Mesenchymal stem cell (in vitro differentiated cells and primary cell): ENCODE data around the gene ATG10.
"Not testable (repeated sequence)": the region's sequence is repeated elsewhere in the genome, so short reads cannot be mapped to it uniquely, and the experiment has no call there.

Source experiments
- DNase-seq: peaks from one replicate; pipeline ENCODE4 v3.0.0-alpha.2; 2013
- H2AFZ ChIP-seq: one replicate; pipeline ENCODE4 v1.6.1; 2013; ENCODE audit warnings: low read depth, mild to moderate bottlenecking, control low read depth, inconsistent platforms, low read length, moderate library complexity
- H2AK5ac ChIP-seq: 2 replicates; pipeline ENCODE4 v1.6.1; 2013; ENCODE audit warnings: low read length, moderate library complexity, mild to moderate bottlenecking, inconsistent platforms; ENCODE audit not compliant: severe bottlenecking
- H2BK120ac ChIP-seq: one replicate; pipeline ENCODE4 v1.6.1; 2013; ENCODE audit warnings: low read depth, mild to moderate bottlenecking, inconsistent platforms, low read length, moderate library complexity
- H2BK12ac ChIP-seq, 2 experiments: one replicate each; pipeline ENCODE4 v1.6.1; 2013; ENCODE audit warnings: inconsistent platforms in 2 of 2, low read length in 2 of 2, mild to moderate bottlenecking in 2 of 2, moderate library complexity in 2 of 2, control low read depth in 1 of 2
- H2BK15ac ChIP-seq: one replicate; pipeline ENCODE4 v1.6.1; 2013; ENCODE audit warnings: mild to moderate bottlenecking, low read depth, inconsistent platforms; ENCODE audit not compliant: poor library complexity, severe bottlenecking
- H2BK5ac ChIP-seq: 2 replicates; pipeline ENCODE4 v1.6.1; 2013; ENCODE audit warnings: low read depth, mild to moderate bottlenecking, low read length, control low read depth, inconsistent platforms; ENCODE audit not compliant: poor library complexity, severe bottlenecking
- H3K14ac ChIP-seq, 2 experiments: one replicate each; pipeline ENCODE4 v1.6.1; 2013; ENCODE audit warnings: inconsistent platforms in 2 of 2, low read length in 2 of 2, control low read depth in 1 of 2, mild to moderate bottlenecking in 1 of 2, moderate library complexity in 1 of 2
- H3K18ac ChIP-seq, 2 experiments: one replicate each; pipeline ENCODE4 v1.6.1; 2013; ENCODE audit warnings: inconsistent platforms in 2 of 2, low read length in 2 of 2, control low read depth in 1 of 2, low read depth in 1 of 2, mild to moderate bottlenecking in 1 of 2
- H3K23ac ChIP-seq, 2 experiments: one replicate each; pipeline ENCODE4 v1.6.1; 2013; ENCODE audit warnings: inconsistent platforms in 2 of 2, low read length in 2 of 2, mild to moderate bottlenecking in 2 of 2, moderate library complexity in 2 of 2, control low read depth in 1 of 2
- H3K27ac ChIP-seq: 2 replicates; pipeline ENCODE4 v1.5.1; 2013; ENCODE audit warnings: mild to moderate bottlenecking, moderate library complexity, low read length, control low read depth, inconsistent platforms; ENCODE audit not compliant: poor library complexity, severe bottlenecking
- H3K27me3 ChIP-seq, 2 experiments: 2 replicates each; pipeline versions ENCODE4 v1.6.1 to v1.7.0; 2013; ENCODE audit warnings: low read length in 2 of 2, mild to moderate bottlenecking in 2 of 2, moderate library complexity in 2 of 2, control low read depth in 1 of 2, inconsistent platforms in 1 of 2; ENCODE audit not compliant: control insufficient read depth in 1 of 2, insufficient read depth in 1 of 2
- H3K36me3 ChIP-seq, 2 experiments: 2 replicates each; pipeline versions ENCODE4 v1.6.1 to v1.7.0; 2013; ENCODE audit warnings: low read length in 2 of 2, control low read depth in 1 of 2, inconsistent platforms in 1 of 2, low read depth in 1 of 2, mild to moderate bottlenecking in 1 of 2; ENCODE audit not compliant: insufficient read depth in 2 of 2, control insufficient read depth in 1 of 2
- H3K4ac ChIP-seq, 2 experiments: one replicate each; pipeline ENCODE4 v1.6.1; 2013; ENCODE audit warnings: inconsistent platforms in 2 of 2, low read length in 2 of 2, mild to moderate bottlenecking in 2 of 2, moderate library complexity in 2 of 2, control low read depth in 1 of 2, low read depth in 1 of 2
- H3K4me1 ChIP-seq: 2 replicates; pipeline ENCODE4 v1.6.1; 2013; ENCODE audit warnings: low read depth, low read length, control low read depth; ENCODE audit not compliant: control insufficient read depth, insufficient read depth
- H3K4me2 ChIP-seq: 2 replicates; pipeline ENCODE4 v1.6.1; 2013; ENCODE audit warnings: low read length, mild to moderate bottlenecking, inconsistent platforms; ENCODE audit not compliant: poor library complexity, severe bottlenecking
- H3K4me3 ChIP-seq, 2 experiments: 2 replicates each; pipeline versions ENCODE4 v1.5.1 to v1.7.0; 2013; ENCODE audit warnings: low read length in 2 of 2, mild to moderate bottlenecking in 2 of 2, control low read depth in 1 of 2, low read depth in 1 of 2; ENCODE audit not compliant: insufficient read depth in 1 of 2
- H3K79me1 ChIP-seq: replicated peaks from 2 replicates; pipeline ENCODE4 v1.6.1; 2013; ENCODE audit warnings: mild to moderate bottlenecking, control low read depth, low read length, inconsistent platforms; ENCODE audit not compliant: poor library complexity, severe bottlenecking
- H3K9ac ChIP-seq: 2 replicates; pipeline ENCODE4 v1.7.0; 2013; ENCODE audit warnings: mild to moderate bottlenecking, low read length, moderate library complexity
- H3K9me3 ChIP-seq: 2 replicates; pipeline ENCODE4 v1.7.0; 2013; ENCODE audit warnings: mild to moderate bottlenecking, low read length; ENCODE audit not compliant: control insufficient read depth
- H4K8ac ChIP-seq: one replicate; pipeline ENCODE4 v1.6.1; 2013; ENCODE audit warnings: inconsistent platforms, mild to moderate bottlenecking, low read length, moderate library complexity
- H4K91ac ChIP-seq: one replicate; pipeline ENCODE4 v1.6.1; 2013; ENCODE audit warnings: mild to moderate bottlenecking, low read length, inconsistent platforms
- WGBS: methylation state at CpG from one replicate; pipeline ENCODE4 v1.1.7; 2013; ENCODE audit warnings: mixed read lengths; 5-methylcytosine and 5-hydroxymethylcytosine counted together

Gene ATG10

GRCh38 chr5:81980160-81980559 lies 8.3 kb downstream of the ATG10 start:
- H3K23ac ChIP-seq = no peak overlapping the region
- no peak overlapping the region for H3K4ac ChIP-seq
- no peak overlapping the region for H2AK5ac ChIP-seq
- H4K91ac ChIP-seq = no peak overlapping the region
- H3K14ac ChIP-seq = no peak overlapping the region
- H3K79me1 ChIP-seq = peaks cover 4% of the 10 kb centered on the region
- H3K36me3 ChIP-seq = peaks cover 3 to 11% of the 10 kb centered on the region in 2 experiments
- H3K9me3 ChIP-seq = no peaks in the 10 kb centered on the region
- H2BK12ac ChIP-seq = no peak overlapping the region
- H4K8ac ChIP-seq = no peak overlapping the region
- no peak overlapping the region for H3K4me3 ChIP-seq
- WGBS = 49% methylated on average over 2 of the region's 3 CpGs
- no peaks in the 10 kb centered on the region for H3K27me3 ChIP-seq
- no peak overlapping the region for H2AFZ ChIP-seq
- H2BK5ac ChIP-seq = no peak overlapping the region
- no peak overlapping the region for H3K9ac ChIP-seq
- no peak overlapping the region for H2BK120ac ChIP-seq
- H3K27ac ChIP-seq = no peak overlapping the region
- no peak overlapping the region for H2BK15ac ChIP-seq
- no peak overlapping the region for H3K18ac ChIP-seq
- no peak overlapping the region for H3K4me2 ChIP-seq
- H3K4me1 ChIP-seq = no peaks in the 10 kb centered on the region
- no peak for DNase-seq

- Histone ChIP-seq H2BK5ac (no peak overlapping the region), H3K79me1 (peaks cover 7% of the 10 kb centered on the region), H4K91ac (no peak overlapping the region), H3K9me3 (no peaks in the 10 kb centered on the region), H3K4me2 (no peak overlapping the region), H3K14ac (no peak overlapping the region), H3K23ac (no peak overlapping the region), H3K27ac (no peak overlapping the region), H2AFZ (no peak overlapping the region), H3K4me3 (no peak overlapping the region), H3K4ac (no peak overlapping the region), H4K8ac (no peak overlapping the region), H2AK5ac (no peak overlapping the region), H2BK120ac (no peak overlapping the region), H3K36me3 (peaks cover 3 to 11% of the 10 kb centered on the region in 2 experiments), H2BK15ac (no peak overlapping the region), H3K4me1 (no peaks in the 10 kb centered on the region), H2BK12ac (no peak overlapping the region), H3K18ac (no peak overlapping the region), H3K9ac (no peak overlapping the region), H3K27me3 (no peaks in the 10 kb centered on the region)
- WGBS = 76% methylated on average over 3 of the region's 3 CpGs
- DNase-seq = no peak
These were observed 8.9 kb downstream of the ATG10 start for GRCh38 chr5:81980598-81981260.

GRCh38 chr5:81982172-81982685 lies 10.4 kb downstream of the ATG10 start:
- not testable (repeated sequence) for H3K27ac ChIP-seq, H4K8ac ChIP-seq, H2BK12ac ChIP-seq, H2AFZ ChIP-seq, H2AK5ac ChIP-seq, DNase-seq, H4K91ac ChIP-seq, H2BK5ac ChIP-seq, H3K9ac ChIP-seq, H3K4ac ChIP-seq, H2BK120ac ChIP-seq, H3K36me3 ChIP-seq, H3K9me3 ChIP-seq, H3K23ac ChIP-seq, H3K79me1 ChIP-seq, H3K4me2 ChIP-seq, H3K4me1 ChIP-seq, H3K14ac ChIP-seq, H3K4me3 ChIP-seq, H3K27me3 ChIP-seq, H2BK15ac ChIP-seq, H3K18ac ChIP-seq
- WGBS = 88% methylated on average over 2 of the region's 11 CpGs

- not testable (repeated sequence) for H3K4me3 ChIP-seq, H3K23ac ChIP-seq, H3K18ac ChIP-seq, H3K36me3 ChIP-seq, H3K27ac ChIP-seq, H2AFZ ChIP-seq, H2BK12ac ChIP-seq, DNase-seq, H3K9ac ChIP-seq, H4K8ac ChIP-seq, H2BK5ac ChIP-seq, H2AK5ac ChIP-seq, H3K14ac ChIP-seq, H3K9me3 ChIP-seq, H3K79me1 ChIP-seq, H4K91ac ChIP-seq, H3K4me1 ChIP-seq, H3K27me3 ChIP-seq, H3K4me2 ChIP-seq, H3K4ac ChIP-seq, H2BK120ac ChIP-seq, H2BK15ac ChIP-seq
- WGBS = 100% methylated on average over 4 of the region's 27 CpGs
These were observed 11.3 kb downstream of the ATG10 start for GRCh38 chr5:81983148-81983547.
